Pancreas (tissue), 10 donors: Measurements from ENCODE around the gene SLIT3. TPM values are rescaled to one million over a fixed set of nuclear protein-coding genes. Genes with fewer than 3 reads are reported as not detected.

Experiments used
- ATAC-seq, 4 donors: fragments of 200-7000 bp; cut with Tn5 transposase; one replicate each; pipeline versions ENCODE4 v1.8.0 to v1.9.1; 2020; ENCODE audit warnings: mild to moderate bottlenecking in 4 of 4, moderate library complexity in 4 of 4
- DNase-seq, 6 donors: peaks; one replicate each; pipeline ENCODE4 v3.0.0-alpha.2; 2020
- FAIRE-seq: peaks from 2 replicates; lab custom pipeline; 2012; peaks lifted over from hg19 to GRCh38; lab: Jason Lieb, UNC
- H3K27ac ChIP-seq, 4 donors: fragments of 200-600 bp; sonication (generic); 1 replicate in 3 of 4; 2 replicates in 1 of 4; pipeline versions ENCODE4 v1.5.0 to v1.8.0; 2020
- H3K27me3 ChIP-seq, 4 donors: fragments of 200-600 bp; one replicate each; pipeline ENCODE4 v1.8.0; 2021
- H3K36me3 ChIP-seq, 3 donors: fragments of 200-600 bp; sonication (generic) in 1 of 3; one replicate each; pipeline versions ENCODE4 v1.5.0 to v1.8.0; 2020 to 2021
- H3K4me1 ChIP-seq, 3 donors: fragments of 200-600 bp; one replicate each; pipeline ENCODE4 v1.8.0; 2021
- H3K4me3 ChIP-seq, 4 donors: fragments of 200-600 bp; sonication (generic) in 2 of 4; one replicate each; pipeline versions ENCODE4 v1.5.0 to v1.8.0; 2020 to 2021
- H3K9me3 ChIP-seq, 4 donors: fragments of 200-600 bp; one replicate each; pipeline ENCODE4 v1.8.0; 2021
- CTCF ChIP-seq, 4 donors: fragments of 200-600 bp; sonication (generic) in 3 of 4; IDR thresholded peaks; one replicate each; pipeline versions ENCODE4 v1.5.0 to v1.8.0; 2021; ENCODE audit warnings: antibody characterized with exemption in 4 of 4
- WGBS, 2 donors: extraction: QIAGEN DNeasy Blood & Tissue Kit; methylation state at CpG; one replicate each; pipeline ENCODE4 v1.1.7; 2013; 5-methylcytosine and 5-hydroxymethylcytosine counted together
- intact Hi-C, 3 donors: fragments of 100-400 bp; cut with DNase I; formaldehyde crosslinking; loops; one replicate each; pipeline versions ENCODE4 v1.11.1 to v1.14.2; 2022
- polyA plus RNA-seq, 2 donors: library from polyadenylated mRNA; stranded (reverse); fragments of 200-250 nt; gene quantifications; one replicate each; pipeline ENCODE4 v1.2.3, GENCODE V29; 2013
- total RNA-seq, 6 donors: library from RNA; stranded (reverse); fragmentation: NEBNext Ultra II Directional in 4 of 6; extraction: Animal tissue kit (Norgen Biotek cat#: 25700) in 4 of 6; gene quantifications; one replicate each; pipeline versions ENCODE4 v1.2.1 to v1.2.4, GENCODE V29; 2021 to 2023
- donor health status: healthy with polysubstance abuse.
- donor health status: DM: no; HTN: no; CAD: no; lungs with moderate emphysema.
- donor health status: DM: no; HTN: no; CAD: no.
- donor health status: control.
- donor health status: control.
- donor health status: Bipolar disorder and iron deficiency.
- donor health status: DM: yes; HTN: yes; CAD: no.
- donor health status: DM: no; HTN: no; CAD: no.
- donor health status: DM: no; HTN: no; CAD: no.
- donor health status: DM: yes; HTN: yes; CAD: no.

SLIT3 gene
- total and polyA plus RNA-seq, 8 donors: 1.1 to 11.4 (median 2.1) TPM

GRCh38 chr5:169192536-169192935 lies 108.4 kb downstream of the SLIT3 start:
- H3K4me1 ChIP-seq: no peaks in the 10 kb centered on the region
- no peaks in the 10 kb centered on the region for H3K27me3 ChIP-seq
- WGBS, 2 donors: 57 to 67% methylated on average over 3 of the region's 3 CpGs
- ATAC-seq (no peak), FAIRE-seq (no peak), DNase-seq (no peak)
- intact Hi-C loops: loop anchor here in 1 of 3 donors (10.0 kb wide), 1 partner anchor 198 kb away; no protein-coding TSS in a partner anchor
- H3K4me3 ChIP-seq: no peak overlapping the region
- no peak for TF ChIP-seq CTCF (IDR thresholded peaks at IDR 0.05)
- H3K9me3 ChIP-seq: no peaks in the 10 kb centered on the region
- H3K27ac ChIP-seq: no peak overlapping the region
- H3K36me3 ChIP-seq: no peaks in the 10 kb centered on the region

GRCh38 chr5:169190849-169191248 lies 110.1 kb downstream of the SLIT3 start:
- H3K4me1 ChIP-seq: no peaks in the 10 kb centered on the region
- no peak overlapping the region for H3K27ac ChIP-seq
- WGBS, 2 donors: 78 to 84% methylated on average over 1 of the region's 1 CpG
- no peak for DNase-seq
- no peak for ATAC-seq
- TF ChIP-seq CTCF (IDR thresholded peaks at IDR 0.05): no peak
- no peak overlapping the region for H3K4me3 ChIP-seq
- FAIRE-seq: no peak
- H3K36me3 ChIP-seq: no peaks in the 10 kb centered on the region
- no peaks in the 10 kb centered on the region for H3K9me3 ChIP-seq
- intact Hi-C loops: loop anchor here in 1 of 3 donors (10.0 kb wide), 1 partner anchor 196 kb away; no protein-coding TSS in a partner anchor
- H3K27me3 ChIP-seq: no peaks in the 10 kb centered on the region

GRCh38 chr5:169185626-169186025 lies 115.3 kb downstream of the SLIT3 start:
- ATAC-seq (no peak), FAIRE-seq (no peak), DNase-seq (no peak)
- H3K36me3 ChIP-seq: no peaks in the 10 kb centered on the region
- TF ChIP-seq CTCF (IDR thresholded peaks at IDR 0.05): no peak
- no peaks in the 10 kb centered on the region for H3K9me3 ChIP-seq
- no peak overlapping the region for H3K4me3 ChIP-seq
- WGBS, 2 donors: 50 to 61% methylated on average over 3 of the region's 3 CpGs
- intact Hi-C loops: no loop called here
- H3K27ac ChIP-seq: no peak overlapping the region
- H3K4me1 ChIP-seq: no peaks in the 10 kb centered on the region
- no peaks in the 10 kb centered on the region for H3K27me3 ChIP-seq

GRCh38 chr5:169183576-169183975 lies 117.4 kb downstream of the SLIT3 start:
- Histone ChIP-seq H3K27ac (no peak overlapping the region), H3K4me3 (no peak overlapping the region), H3K9me3 (no peaks in the 10 kb centered on the region), H3K36me3 (no peaks in the 10 kb centered on the region), H3K4me1 (no peaks in the 10 kb centered on the region), H3K27me3 (no peaks in the 10 kb centered on the region)
- no peak for FAIRE-seq
- intact Hi-C loops: no loop called here
- TF ChIP-seq CTCF (IDR thresholded peaks at IDR 0.05): no peak
- no peak for DNase-seq
- no peak for ATAC-seq

GRCh38 chr5:169182797-169183196 lies 118.1 kb downstream of the SLIT3 start:
- Histone ChIP-seq H3K4me1 (no peaks in the 10 kb centered on the region), H3K27me3 (no peaks in the 10 kb centered on the region), H3K27ac (no peak overlapping the region), H3K4me3 (no peak overlapping the region), H3K9me3 (no peaks in the 10 kb centered on the region), H3K36me3 (no peaks in the 10 kb centered on the region)
- ATAC-seq (no peak), FAIRE-seq (no peak), DNase-seq (no peak)
- no peak for TF ChIP-seq CTCF (IDR thresholded peaks at IDR 0.05)
- 63 to 75% methylated on average over 4 of the region's 4 CpGs for WGBS, 2 donors
- intact Hi-C loops: no loop called here
